ENCODE results near the gene ZP3.
"Not testable (repeated sequence)": the region's sequence is repeated elsewhere in the genome, so short reads cannot be mapped to it uniquely, and the experiment has no call there.

DNA sequence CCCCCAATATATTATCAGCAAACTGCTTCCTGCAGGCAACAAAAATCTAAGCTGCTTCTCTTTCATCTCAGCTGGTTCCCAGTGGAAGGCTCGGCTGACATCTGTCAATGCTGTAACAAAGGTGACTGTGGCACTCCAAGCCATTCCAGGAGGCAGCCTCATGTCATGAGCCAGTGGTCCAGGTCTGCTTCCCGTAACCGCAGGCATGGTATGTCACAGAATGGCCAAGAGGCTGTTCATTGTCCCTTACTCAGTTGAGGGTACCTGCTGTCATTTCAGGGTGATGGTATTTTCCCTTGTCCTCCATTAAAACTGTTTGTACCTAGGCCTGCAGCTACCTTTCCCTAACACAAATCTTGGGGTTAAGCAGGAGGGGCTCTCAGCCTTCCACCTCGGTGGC is 15.7 kb downstream of the ZP3 start:
- not testable (repeated sequence) for TF ChIP-seq CTCF, POLR2A, POLR2AphosphoS5, EP300 (IDR thresholded peaks at IDR 0.05)
